Measurements from ENCODE around the gene LTBP2.

LTBP2 gene

GRCh38 chr14:74503938-74504335 lies 108.1 kb downstream of the LTBP2 start:
- DNase-seq: no peak

- DNase-seq: no peak
Measured at GRCh38 chr14:74503291-74503937, 108.6 kb downstream of the LTBP2 start.

GRCh38 chr14:74502236-74503019 lies 109.6 kb downstream of the LTBP2 start:
- no peak for DNase-seq

GRCh38 chr14:74501691-74502090 lies 110.3 kb downstream of the LTBP2 start:
- no peak for DNase-seq

GRCh38 chr14:74501135-74501614 lies 110.9 kb downstream of the LTBP2 start:
- no peak for DNase-seq

GRCh38 chr14:74500417-74501134 lies 111.5 kb downstream of the LTBP2 start:
- DNase-seq: no peak

GRCh38 chr14:74495356-74495755 lies 116.7 kb downstream of the LTBP2 start:
- DNase-seq: no peak

- DNase-seq: peak; percentile 100
Measured at GRCh38 chr14:74493343-74494261, 118.4 kb downstream of the LTBP2 start, which contains the start of gene ISCA2. TSS of gene ISCA2 (plus strand) at chr14:74493765. CDS start at chr14:74493775, 10 bp downstream.

GRCh38 chr14:74492776-74493342 lies 119.2 kb downstream of the LTBP2 start, which contains the start of gene NPC2:
TSS of gene NPC2 (minus strand) at chr14:74493305. CDS start at chr14:74493274, 31 bp downstream.
- no peak for DNase-seq

GRCh38 chr14:74491956-74492775 lies 119.9 kb downstream of the LTBP2 start:
- DNase-seq: no peak

- DNase-seq: no peak
Measured at GRCh38 chr14:74490486-74490885, 121.6 kb downstream of the LTBP2 start.

GRCh38 chr14:74488786-74489397 lies 123.1 kb downstream of the LTBP2 start:
- no peak for DNase-seq

GRCh38 chr14:74486164-74486563 lies 125.9 kb downstream of the LTBP2 start:
- DNase-seq: no peak

GRCh38 chr14:74483321-74483720 lies 128.7 kb downstream of the LTBP2 start:
- no peak for DNase-seq

GRCh38 chr14:74482571-74482970 lies 129.5 kb downstream of the LTBP2 start:
- no peak for DNase-seq

GRCh38 chr14:74480046-74480445 lies 132.0 kb downstream of the LTBP2 start:
- DNase-seq: no peak

- DNase-seq: no peak
Measured at GRCh38 chr14:74478996-74479635, 132.9 kb downstream of the LTBP2 start.

GRCh38 chr14:74476607-74477006 lies 135.4 kb downstream of the LTBP2 start:
- DNase-seq: no peak

- no peak for DNase-seq
Measured at GRCh38 chr14:74476107-74476506, 135.9 kb downstream of the LTBP2 start.

GRCh38 chr14:74475678-74476077 lies 136.4 kb downstream of the LTBP2 start:
- no peak for DNase-seq

All from NCI-H1048 (cell line).